ENCODE measurements around the gene CSHL1.

CSHL1 gene

DNA sequence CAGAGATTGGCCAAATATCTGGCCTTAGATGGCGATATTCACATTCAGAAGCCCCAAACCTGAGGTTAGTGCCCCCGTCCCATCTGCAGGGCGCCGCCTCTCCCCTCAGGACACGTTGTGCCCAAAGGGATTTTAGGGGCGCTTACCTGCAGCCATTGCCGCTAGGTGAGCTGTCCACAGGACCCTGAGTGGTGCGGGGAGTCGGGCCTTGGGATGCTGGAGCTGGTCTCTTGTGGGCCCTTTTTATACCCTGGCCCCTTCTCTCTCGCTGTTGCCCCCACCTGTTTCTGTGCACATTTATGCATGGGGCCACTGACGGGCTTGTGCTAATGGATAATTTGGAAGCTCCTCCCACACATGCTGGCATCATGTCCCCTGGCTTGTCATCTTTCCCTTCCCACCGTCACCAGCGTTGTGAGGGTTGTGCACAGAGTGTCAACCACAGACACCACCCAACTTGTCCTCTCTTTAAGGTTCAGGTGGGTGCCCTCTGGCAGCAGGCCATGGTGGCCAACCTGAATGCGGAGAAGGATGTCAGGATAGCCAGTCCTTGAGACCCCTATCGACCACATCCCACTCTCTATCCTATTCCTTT lies at the start of gene CSHL1:
Gene CSHL1 (minus strand): TSS at position 218 of the 595 bp plus-strand sequence. CDS start 62 bp downstream, at position 156.
- DNase-seq = no peak

DNA sequence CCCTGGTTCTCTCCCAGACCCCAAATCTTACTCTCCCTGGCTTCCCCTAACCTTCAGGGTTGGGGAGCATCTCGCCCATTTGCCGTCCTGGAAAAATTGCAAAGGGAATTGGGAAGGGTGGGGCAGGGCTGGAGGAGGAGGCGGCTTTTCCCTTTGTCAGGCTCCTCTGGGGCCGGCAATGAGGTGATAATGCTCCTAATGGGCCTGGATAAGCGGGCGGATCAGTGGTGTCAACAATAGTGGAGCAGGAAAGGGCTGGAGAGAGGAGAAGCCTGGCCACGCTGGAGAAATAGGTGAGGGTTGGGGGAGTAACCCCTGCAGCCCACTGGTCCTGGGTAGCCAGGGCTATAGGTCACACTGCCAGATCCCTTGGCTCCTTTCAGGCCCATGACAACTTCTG lies 49.4 kb upstream of the CSHL1 start:
- DNase-seq = no peak

GRCh38 chr17:63960006-63960405 lies 48.9 kb upstream of the CSHL1 start:
- DNase-seq = no peak

DNA sequence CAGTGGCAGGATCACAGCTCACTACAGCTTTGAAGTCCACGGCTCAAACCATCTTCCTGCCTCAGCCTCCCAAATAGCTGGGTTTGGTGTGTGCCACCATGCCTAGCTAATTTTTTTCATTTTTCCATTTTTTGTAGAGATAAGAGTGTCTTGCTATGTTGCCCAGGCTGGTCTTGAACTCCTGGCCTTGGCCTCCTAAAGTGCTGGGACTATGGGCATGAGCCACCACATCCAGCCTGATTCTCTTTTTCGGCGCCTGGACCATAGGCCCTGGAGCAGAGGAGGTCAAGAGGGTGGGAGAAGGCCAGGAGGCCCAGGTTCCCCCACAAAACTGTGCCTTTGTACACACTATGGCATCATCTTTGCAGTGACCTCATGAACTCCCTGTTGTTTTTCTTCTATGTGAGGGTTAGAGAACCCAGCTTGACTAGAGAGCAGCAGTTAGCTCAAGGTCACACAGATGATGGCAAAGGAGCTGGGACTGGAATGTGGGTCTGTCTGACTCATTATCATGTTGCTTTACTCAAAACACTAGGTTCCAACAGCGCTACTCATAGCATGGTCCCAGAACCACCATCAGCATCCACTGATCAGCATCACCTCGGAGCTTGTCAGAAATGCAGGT lies 45.4 kb upstream of the CSHL1 start:
- no peak for DNase-seq

GRCh38 chr17:63955791-63956190 lies 44.7 kb upstream of the CSHL1 start:
- DNase-seq = no peak

DNA sequence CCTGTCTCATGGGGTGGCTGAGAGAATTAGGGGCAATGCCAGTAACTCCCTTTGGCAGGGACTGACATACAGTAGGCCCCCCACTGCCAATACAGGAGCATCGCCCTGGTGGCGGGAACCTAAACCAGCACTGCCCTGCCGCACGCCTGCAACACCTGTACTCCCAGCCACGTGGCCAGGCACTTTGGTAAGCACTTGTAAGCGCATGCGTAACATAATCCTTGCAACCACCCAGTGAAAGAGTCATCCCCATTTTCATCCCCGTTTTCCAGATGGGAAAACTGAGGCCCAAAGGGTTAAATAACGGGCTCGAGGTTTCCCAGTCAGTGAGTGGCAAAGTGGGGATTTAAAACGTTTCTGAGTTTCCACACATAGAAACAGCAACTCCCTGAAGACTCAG lies 44.2 kb upstream of the CSHL1 start:
- DNase-seq = no peak

GRCh38 chr17:63954402-63955063 lies 43.5 kb upstream of the CSHL1 start:
- no peak for DNase-seq

- DNase-seq = no peak
Measured at GRCh38 chr17:63950940-63951907, 40.2 kb upstream of the CSHL1 start.

GRCh38 chr17:63949576-63950250 lies 38.7 kb upstream of the CSHL1 start:
- DNase-seq = no peak

DNA sequence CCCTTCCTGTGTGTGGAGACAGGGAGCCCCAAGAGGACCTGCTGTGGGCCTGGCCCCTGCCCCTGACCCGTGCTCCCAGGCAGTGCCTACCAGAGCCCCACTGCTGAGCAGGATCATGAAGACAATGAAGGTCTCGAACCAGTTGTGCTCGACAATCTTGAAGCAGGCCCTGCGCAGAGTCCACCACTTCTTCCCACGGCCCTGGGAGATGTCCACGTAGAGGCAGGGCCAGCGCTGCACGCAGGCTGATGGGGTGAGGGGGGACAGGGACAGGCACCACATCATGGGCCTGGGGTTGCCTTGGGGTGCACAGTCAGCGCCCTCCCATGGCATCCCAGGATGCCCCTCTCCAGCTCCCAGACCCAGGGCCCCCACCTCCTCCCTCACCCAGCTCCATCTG lies 37.5 kb upstream of the CSHL1 start:
- DNase-seq = no peak

DNA sequence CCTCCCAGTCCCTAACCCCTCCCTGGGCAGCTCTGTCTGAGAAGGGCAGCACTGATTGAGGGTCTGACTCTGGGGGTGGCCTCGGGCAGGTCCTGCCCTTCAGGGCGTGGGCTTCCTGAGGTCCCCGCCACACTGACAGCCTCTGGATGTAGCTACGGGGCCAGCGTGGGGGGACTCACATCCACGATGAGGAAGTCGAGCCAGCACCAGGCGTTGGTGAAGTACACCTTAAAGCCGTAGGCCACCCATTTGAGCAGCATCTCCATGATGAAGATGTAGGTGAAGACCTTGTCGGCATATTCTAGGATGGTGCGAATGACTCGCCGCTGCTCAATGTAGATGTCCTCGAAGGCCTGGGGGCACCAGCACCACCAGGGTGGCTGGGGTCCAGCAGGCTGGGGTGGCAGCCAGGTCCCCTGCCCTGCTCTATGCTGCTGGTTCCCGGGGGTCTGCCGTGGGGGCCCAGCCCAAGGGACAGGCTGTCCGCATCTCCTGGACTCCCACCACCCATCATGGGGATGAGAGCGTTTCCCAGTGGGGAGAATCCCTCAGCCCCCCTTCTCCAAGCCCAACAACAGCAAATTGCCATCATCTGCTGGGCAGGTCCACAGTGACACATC lies 36.8 kb upstream of the CSHL1 start:
- no peak for DNase-seq

GRCh38 chr17:63946440-63947363 lies 35.6 kb upstream of the CSHL1 start:
- no peak for DNase-seq

GRCh38 chr17:63945784-63946439 lies 34.9 kb upstream of the CSHL1 start:
- DNase-seq = no peak

- no peak for DNase-seq
Measured at GRCh38 chr17:63944736-63945499, 33.9 kb upstream of the CSHL1 start.

GRCh38 chr17:63943745-63944144 lies 32.7 kb upstream of the CSHL1 start:
- no peak for DNase-seq

DNA sequence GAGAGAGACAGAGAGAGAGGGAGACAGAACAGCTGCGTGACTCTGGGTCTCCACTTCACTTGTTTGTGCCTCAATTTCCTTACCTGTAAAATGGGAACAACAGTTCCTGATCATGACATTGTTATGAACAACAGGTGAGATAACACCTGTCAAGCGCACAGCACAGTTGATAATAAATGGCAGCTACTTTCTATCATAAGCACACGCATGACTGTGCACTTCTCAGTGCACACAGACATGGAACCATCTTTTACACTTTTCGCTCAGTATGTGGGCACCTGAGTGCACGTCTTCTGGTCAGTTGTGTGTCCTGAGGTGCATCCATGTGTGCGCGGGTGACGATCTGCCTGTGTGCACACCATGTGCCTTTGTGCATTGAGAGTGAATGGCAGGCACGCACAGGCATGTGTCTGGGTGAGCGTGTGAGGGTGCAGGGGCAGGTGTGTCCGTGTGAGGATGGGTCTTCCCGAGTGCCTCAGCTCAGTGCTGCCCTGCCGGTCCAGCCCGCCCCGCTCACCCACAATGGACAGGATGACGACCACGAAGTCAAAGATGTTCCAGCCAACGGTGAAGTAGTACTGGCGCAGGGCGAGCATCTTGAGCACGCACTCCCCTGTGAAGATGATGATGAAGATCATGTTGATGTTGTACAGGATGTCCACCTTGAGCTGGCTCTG lies 31.4 kb upstream of the CSHL1 start:
- DNase-seq = no peak

GRCh38 chr17:63941751-63942150 lies 30.7 kb upstream of the CSHL1 start:
- DNase-seq = no peak

- no peak for DNase-seq
Measured at GRCh38 chr17:63941162-63941561, 30.1 kb upstream of the CSHL1 start.

GRCh38 chr17:63940584-63940983 lies 29.5 kb upstream of the CSHL1 start:
- no peak for DNase-seq

Measured in NCI-H1417 treated with DMSO at 0.1 percent for 48 hours (cell line).